HG02763 (cell line): ENCODE measurements around the gene SURF6.
"Not testable (repeated sequence)": the region's sequence is repeated elsewhere in the genome, so short reads cannot be mapped to it uniquely, and the experiment has no call there.

Experiments used
- ATAC-seq: cut with Tn5 transposase; IDR thresholded peaks from one replicate; pipeline ENCODE4 v1.9.1; 2021; ENCODE audit warnings: mild to moderate bottlenecking, moderate library complexity; ENCODE audit not compliant: unreplicated experiment

The SURF6 gene

DNA sequence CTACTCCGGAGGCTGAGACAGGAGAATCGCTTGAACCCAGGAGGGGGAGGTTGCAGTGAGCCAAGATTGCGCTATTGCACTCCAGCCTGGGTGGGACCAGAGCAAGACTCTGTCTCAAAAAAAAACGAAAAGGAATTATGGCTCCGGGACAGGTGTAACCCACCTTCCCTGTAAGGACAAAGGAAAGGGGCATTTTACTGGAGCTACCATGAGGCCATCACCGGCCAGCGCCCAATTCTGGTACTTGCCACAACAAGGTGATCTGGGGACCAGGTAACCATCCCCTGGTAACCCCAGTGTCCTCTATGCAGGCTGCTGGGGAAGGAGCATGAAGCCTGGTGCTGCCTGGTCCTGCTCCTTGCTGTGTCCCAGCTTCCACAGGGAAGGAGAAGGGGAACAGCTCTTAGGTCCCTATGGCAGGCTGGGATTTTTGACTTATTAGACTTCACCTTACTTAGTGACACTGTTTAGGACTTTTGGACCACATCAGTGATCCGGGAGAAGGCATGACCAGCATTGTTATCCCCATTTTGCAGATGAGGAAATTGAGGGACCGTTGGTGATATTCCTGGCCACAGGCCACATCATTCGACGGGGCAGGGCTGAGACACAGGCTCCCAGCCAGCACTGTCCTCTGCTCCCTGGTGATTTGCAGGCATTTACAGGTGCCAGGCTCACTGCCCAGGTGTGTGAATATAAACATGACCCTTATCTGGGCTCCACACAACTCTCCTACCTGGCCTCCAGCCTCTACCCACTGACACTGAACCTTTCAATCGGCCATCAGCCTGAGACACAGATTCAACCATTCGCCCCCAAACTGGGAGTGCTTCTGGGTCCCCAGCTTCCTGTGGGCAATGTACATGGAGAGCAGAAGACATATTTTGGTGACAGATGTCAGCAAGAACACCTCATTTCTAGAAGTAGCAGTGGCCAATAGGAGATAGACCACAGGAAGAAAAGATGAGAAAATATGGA is 34.4 kb downstream of the SURF6 start:
- no peak for ATAC-seq

DNA sequence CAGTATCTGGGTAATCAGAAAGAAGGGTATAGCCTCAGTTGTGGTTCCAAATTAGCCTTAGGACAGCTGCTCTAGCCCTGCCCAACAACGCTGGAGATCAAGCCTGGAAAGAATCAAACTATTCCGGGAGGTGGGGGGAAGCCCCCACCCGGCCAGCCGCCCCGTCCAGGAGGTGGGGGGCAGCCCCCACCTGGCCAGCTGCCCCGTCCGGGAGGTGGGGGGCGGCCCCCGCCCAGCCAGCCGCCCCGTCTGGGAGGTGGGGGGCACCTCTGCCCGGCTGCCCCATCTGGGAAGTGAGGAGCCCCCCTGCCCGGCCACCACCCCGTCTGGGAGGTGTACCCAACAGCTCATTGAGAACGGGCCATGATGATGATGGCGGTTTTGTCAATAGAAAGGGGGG is 36.0 kb downstream of the SURF6 start:
- not testable (repeated sequence) for ATAC-seq

DNA sequence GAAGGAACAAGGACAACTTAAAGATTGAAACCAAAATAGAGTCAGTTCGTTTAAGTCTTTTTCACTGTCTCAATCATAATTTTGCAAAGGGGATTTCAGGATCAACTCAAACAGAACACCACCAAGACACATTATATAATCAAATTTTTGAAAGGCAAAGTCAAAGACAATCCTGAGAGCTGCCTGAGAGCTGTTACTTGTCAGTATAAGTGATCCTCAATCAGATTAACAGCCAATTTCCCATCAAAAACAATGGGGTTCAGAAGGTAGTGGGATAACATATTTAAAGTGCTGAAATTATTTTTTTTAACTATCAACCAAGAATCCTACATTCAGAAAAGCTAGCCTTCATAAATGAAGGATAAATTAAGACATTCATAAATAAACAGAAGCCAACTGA is 41.7 kb downstream of the SURF6 start:
- no peak for ATAC-seq

DNA sequence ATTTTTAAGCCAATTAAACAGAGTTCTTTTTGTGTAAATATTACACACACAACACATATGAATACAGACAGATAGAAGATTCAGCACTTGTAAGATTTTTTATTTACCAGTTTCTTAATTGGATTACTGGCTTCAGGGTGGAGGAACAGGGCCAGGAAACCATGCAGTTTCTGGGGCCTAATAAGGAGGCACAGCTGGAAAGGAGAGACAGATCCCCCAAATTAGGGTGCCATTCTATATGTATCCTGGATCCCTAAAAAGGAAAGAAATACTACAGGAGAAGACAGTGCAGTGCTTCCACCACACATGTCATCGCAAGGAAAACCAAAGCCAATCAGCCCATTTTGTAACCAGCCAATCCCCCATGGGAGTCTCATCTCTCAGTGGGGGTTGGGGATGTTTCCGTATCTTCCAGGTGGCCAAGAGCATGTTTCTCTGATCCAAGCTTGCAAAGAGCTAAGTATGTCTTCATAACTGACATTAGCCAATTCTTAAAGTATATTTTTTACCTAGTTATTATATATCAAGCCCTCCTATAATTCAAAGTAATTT is 45.2 kb downstream of the SURF6 start:
- ATAC-seq: no peak

DNA sequence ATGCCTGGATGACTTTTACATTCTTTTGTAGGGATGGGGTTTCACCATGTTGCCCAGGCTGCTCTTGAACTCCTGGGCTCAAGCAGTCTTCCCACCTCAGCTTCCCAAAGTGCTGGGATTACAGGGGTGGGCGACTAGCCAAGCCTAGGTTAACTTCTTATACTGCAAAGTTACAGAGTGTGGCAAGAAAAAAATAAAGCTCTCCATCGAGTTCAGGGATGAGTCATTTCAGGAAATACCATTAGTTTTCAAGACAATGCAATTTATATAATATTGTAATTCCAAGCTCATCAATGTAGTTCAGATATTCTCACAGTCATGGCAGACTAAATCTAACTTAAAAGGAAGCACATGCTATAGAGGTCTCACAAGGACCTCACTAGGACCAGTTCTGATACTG is 49.5 kb downstream of the SURF6 start:
- no peak for ATAC-seq

DNA sequence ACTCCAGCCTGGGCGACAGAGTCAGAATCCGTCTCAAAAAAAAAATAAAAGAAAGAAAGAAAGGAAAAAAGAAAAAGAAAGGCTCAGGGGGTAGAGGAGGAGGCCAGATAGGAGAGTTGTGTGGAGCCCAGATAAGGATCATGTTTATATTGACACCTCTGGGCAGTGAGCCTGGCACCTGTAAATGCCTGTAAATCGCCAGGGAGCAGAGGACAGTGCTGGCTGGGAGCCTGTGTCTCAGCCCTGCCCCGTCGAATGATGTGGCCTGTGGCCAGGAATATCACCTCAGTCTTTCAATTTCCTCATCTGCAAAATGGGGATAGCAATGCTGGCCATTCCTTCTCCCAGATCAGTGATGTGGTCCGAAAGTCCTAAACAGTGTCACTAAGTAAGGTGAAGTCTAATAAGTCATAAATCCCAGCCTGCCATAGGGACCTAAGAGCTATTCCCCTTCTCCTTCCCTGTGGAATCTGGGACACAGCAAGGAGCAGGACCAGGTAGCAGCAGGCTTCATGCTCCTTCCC is 50.7 kb downstream of the SURF6 start:
- no peak for ATAC-seq

DNA sequence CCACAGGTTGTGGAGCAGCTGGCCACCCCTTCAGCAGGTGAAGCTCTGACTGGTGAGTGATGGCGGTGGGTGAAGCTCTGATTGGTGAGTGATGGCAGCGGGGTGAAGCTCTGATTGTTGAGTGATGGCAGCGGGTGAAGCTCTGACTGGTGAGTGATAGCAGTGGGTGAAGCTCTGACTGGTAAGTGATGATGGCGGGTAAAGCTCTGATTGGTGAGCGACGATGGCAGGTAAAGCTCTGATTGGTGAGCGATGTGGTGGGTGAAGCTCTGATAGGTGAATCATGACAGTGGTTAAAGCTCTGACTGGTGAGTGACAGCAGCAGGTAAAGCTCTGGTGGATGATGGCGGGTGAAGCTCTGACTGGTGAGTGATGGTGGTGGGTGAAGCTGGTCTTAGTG is 51.6 kb downstream of the SURF6 start:
- ATAC-seq: no peak

DNA sequence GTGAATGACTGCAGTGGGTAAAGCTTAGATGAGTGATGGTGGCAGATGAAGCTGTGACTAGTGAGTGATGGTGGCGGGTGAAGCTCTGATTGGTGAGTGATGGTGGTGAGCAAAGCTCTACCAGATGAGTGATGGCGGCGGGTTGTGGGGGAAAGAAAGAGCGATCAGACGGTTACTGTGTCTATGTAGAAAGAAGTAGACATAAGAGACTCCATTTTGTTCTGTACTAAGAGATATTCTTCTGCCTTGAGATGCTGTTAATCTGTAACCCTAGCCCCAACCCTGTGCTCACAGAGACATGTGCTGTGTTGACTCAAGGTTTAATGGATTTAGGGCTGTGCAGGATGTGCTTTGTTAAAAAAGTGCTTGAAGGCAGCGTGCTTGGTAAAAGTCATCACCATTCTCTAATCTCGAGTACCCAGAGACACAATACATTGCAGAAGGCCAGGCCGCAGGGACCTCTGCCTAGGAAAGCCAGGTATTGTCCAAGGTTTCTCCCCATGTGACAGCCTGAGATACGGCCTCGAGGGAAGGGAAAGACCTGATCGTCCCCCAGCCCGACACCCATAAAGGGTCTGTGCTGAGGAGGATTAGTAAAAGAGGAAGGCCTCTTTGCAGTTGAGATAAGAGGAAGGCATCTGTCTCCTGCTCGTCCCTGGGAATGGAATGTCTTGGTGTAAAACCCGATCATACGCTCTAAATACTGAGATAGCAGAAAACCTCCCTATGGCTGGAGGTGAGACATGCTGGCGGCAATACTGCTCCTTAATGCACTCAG is 52.5 kb downstream of the SURF6 start:
- not testable (repeated sequence) for ATAC-seq

DNA sequence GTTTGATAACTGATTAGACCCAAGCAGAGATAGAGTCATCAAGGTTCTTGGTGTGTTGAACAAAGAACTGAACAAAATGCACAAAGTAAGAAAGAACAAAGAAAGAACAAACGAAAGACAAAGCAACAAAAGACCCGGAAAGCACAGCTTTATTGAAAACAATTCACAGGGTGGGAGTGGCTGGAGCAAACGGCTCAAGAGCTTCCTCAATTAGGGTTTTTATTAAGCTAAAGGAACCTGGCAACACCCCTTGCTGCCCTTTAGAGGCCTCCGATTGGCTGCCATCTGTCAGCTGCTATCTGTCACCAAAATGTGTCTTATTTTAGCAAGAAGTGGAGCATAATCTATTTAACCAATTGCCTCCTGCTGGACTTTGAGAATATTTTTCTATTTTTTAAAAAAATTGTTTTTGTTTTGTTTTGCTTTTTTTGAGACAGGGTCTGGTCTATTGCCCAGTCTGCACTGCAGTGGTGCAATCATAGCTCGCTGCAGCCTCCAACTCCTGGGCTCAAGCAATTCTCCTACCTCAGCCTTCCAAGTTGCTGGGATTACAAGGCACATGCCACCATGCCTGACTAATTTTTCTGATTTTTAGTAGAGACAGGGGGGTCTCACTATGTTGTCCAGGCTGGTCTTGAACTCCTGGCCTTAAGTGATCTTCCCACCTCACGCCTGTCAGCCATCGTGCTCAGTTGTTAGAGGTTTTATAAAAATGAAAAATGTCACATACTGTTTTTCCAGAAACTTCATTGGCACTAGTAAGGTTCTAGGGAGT is 53.3 kb downstream of the SURF6 start:
- no peak for ATAC-seq

DNA sequence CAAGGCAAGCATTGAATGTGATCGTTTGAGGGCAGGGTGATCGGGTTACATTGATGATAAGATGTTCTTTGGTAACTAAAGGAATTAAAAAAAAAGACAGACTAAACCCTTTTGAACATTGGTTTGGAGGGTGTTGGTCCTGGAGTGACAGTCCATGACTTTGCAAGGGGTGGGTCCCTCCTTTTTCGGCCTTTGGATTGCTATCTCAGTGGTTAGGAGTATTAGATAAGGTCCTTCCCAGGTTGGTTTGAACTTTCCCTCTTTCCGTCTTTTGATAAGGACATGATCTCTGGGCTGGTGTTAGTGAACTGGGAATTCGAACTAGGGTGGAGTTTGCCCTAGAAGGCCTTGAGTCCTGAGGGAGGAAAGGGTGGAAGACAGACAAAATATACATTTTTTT is 55.6 kb downstream of the SURF6 start:
- ATAC-seq: no peak
